ENCODE data around the gene RFTN1.
A peak's percentile ranks its signal among the peaks of the same experiment; 100 is the strongest.

RFTN1 gene

DNA sequence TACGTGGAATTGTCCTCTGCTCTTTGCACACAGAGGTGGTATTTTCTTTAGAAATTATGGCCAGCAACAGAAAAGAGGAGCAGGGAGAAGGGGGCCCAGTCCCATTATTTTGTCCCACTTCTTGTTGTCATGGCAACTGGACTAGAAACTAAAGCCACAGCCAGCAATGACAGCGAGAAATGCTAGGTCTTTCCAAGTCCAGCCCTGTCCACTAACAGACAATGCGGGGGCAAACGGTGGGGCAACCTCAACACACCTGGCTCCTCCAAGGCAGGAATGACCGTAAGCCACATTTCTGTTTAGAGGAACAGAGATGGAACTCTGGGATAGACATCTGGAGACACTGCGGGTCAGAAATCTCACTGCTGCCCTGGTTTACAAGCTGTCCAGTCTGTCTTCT is 107.3 kb downstream of the RFTN1 start:
- no peak for DNase-seq (ENCODE audit: low read depth)

DNA sequence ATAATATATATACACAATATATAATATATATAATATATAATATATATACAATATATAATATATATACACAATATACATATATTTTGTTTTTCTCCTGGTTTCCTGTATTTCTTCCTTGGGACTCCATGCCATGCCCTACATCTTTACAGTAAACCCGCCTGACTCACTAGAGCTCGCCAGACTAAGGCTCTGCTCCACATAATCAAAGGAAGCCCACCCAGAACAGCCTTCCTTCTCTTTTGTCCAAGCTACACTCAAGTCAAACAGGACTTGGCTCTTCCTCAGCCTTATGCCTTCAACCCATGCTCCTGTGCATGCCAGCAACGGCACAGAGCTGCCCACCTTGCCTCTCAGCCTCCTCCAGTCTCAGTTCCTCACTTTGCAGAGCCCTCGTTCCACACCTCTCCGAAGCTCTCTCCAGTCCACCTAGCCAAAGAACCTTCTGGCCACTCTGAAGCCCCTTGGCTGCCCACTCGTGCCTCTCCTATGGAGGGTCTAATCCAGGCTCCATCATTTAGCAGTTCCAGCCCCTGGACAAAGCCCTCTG is 109.1 kb downstream of the RFTN1 start:
- DNase-seq (ENCODE audit: low read depth) = no peak

DNA sequence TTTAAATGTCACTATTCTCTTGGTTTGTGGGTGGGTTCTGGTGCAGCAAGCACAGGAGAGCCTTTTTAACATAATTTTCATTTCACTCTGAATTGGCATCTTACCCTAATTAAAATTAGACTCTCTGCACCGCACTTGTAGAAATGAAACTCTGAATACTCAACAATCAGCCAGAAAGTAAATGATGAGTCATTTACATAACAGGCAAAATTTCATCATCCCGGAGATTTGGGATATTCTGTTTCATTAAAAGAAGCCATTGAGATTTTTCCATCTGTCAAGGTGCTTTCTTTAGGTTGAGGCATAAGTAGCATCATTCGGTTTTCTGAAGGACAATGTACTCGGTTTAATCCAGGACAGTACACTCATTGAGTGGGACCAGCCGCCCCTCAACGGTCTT is 111.0 kb downstream of the RFTN1 start:
- peak; percentile 47 for DNase-seq (ENCODE audit: low read depth)

DNA sequence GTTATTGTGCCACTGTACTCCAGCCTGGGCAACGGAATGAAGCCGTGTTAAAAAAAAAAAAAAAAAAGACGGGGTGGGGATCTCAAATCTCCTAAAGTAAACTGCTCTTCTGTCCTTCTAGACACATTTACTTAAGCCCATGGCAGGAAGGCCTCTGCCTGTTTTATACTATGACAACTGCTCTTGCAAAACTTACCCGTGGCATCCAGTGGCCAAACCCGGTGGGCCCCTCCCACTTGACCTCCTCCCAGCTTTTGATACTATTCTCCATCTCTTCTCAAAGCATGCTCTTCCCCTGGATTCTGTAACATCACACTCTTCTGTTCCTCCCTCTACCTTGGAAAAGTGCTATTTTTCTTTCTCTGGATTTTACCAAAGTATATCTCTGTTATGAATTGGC is 112.2 kb downstream of the RFTN1 start:
- DNase-seq (ENCODE audit: low read depth) = peak; percentile 51

DNA sequence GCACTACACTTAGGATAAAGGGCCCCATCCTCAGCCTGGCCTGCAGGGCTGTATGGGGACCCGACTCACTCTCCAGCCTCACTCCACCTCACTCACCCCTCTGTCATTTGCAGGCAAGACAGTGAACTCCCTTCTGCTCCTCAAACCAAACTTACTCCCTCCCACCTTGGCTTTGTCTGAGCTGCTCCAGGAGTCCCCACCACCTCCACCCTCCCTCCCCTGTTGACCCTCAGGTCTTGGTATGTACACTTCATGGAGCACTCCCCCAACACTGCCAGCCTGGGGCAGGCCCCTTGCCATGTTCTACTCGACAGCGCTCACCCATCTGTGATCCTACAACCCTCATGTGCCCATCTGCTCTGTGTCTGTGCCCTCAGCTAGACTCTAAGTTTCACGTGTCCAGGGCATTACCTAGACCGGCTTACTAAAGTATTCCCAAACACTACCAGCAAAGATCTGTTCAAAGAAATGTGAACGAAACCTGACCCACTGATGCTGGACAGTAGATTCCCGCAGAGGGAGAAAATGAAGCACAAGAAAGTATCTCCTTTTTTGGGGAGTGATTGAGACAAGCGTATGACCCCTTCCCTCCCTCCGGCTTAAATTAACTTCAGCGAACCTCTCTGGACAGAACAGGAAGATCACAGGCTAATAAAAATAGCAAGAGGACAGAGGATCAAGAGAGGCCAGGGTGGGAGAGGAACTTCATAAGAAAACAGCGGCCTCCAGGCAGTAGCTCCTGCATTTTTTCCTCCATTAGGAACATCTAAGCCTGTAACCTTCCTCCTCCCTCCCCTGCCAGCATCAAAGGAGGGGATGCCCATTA is 113.2 kb downstream of the RFTN1 start:
- DNase-seq (ENCODE audit: low read depth) = no peak

DNA sequence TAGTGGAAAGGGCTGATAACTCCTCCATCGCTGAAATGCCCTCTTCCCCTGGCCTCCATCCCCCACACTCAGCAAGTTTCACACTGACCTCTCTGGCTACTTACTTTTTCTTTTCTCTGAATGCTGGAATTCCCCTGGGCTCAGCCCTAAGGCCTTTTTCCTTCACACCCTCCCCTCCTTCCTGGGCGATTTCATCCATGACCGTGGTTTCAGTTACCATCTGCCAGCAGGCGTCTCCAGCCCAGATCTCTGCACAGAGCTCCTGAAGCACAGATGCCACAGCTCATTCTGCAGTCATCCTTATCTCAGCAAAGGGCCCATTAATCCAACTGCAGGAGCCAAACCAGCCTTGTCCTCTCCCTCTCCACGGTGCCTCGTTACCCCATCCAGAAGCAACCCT is 114.0 kb downstream of the RFTN1 start:
- peak; percentile 70 for DNase-seq (ENCODE audit: low read depth)

DNA sequence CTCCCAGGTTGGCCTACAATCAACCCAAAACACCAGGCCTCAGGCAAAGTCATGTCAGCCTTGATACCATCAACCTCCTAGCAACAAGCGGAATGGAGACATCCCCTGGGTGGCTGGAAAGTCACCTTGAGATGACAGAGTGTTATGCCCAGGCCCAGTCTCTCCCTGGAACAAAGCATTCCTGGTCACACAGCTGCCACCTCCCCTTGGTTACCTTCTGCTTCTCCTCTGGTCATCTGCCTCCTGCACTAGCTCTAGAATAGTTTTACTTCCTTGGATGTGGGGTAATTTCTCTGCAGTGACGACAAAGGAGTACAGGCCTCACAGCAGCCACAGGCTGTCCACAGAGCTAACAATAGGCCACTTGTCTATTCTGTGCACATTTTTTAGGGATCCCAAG is 114.9 kb downstream of the RFTN1 start:
- no peak for DNase-seq (ENCODE audit: low read depth)

DNA sequence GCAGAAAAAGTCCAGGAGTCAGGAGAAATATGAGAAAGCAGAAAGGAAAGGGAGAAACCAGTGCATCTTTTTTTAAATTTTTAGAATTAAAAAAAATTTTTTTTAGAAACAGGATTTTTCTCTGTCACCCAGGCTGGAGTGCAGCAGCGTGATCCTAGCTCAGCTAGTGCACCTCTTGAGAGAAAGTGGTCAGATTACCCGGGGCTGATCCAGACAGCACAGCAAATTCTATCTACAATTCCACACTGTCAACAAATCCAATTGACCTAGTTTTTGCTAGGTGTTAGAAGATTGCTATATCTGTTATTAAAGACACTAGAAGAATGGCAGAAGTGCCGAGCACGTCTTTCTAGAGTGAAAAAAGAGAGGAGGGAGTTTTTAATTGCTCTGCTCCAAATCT is 117.3 kb downstream of the RFTN1 start:
- no peak for DNase-seq (ENCODE audit: low read depth)

DNA sequence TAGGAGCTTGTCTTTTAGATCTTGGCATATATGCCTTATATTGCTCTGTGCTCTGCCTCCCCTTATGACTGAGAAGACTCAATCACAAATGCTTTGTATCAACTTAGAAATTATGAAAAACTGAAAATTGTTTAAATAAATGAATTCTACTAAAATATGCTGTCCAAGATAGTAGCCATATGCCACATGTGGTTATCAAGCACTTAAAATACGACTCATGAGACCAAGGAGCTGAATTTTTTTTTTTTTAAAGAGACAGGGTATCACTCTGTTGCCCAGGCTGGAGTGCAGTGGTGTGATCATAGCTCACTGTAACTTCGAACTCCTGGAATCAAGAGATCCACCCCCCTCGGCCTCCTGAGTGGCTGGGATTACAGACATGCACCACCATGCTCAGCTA is 118.3 kb downstream of the RFTN1 start:
- no peak for DNase-seq (ENCODE audit: low read depth)

DNA sequence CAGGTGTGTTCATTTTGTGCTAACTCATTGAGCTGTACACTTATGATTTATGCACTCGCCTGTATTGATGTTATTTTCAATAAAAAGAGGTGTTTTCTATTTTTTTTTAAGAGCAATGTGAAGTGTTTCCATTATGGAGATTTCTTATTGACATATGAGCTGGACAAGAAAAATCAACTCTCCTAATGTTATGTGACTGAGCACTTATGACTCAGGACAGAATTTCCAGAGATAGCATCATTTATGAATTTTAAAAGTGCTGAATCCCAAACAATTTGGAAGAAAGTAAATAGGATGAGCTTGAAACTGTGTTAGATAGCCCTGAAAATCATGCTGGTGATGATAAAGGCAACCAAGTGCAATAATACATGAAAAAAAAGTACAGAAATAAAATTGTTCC is 118.9 kb downstream of the RFTN1 start:
- DNase-seq (ENCODE audit: low read depth) = no peak

DNA sequence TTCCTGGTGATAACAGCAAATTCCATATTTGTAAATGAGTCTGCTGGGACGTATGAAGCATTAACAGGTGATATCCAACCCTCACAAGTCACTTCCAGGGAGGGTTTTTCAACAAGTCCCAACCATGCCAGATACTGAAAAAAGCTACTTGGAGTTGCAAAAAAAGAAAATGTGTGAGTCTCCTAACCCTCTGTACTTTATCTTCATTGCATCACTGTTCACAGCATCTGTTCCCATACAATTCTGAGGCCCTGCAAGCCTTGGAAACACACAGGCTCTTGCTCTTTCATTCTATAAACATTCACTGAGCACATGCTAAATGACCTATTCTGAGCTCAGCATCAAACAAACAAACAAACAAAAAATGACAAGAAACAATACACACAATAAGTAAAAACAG is 120.8 kb downstream of the RFTN1 start:
- peak; percentile 79 for DNase-seq (ENCODE audit: low read depth)

DNA sequence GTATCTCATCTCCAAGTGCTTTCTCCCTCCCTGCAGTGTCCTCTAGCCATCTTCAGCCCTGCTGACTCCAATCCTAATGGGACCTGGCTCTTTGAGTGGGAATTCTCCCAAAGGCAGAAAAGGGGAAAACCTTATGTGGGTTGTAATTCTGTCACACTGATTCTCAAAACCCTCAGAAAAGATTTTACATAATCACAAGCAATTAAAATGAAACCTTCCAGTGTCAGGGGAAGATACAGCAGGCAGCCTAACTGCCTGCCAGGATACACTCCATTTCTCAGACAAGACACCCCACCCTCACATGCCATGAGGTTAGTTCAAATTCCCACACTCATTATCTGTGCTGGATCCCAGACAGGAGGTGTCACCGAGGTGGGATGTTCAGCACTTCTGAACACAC is 121.4 kb downstream of the RFTN1 start:
- no peak for DNase-seq (ENCODE audit: low read depth)

DNA sequence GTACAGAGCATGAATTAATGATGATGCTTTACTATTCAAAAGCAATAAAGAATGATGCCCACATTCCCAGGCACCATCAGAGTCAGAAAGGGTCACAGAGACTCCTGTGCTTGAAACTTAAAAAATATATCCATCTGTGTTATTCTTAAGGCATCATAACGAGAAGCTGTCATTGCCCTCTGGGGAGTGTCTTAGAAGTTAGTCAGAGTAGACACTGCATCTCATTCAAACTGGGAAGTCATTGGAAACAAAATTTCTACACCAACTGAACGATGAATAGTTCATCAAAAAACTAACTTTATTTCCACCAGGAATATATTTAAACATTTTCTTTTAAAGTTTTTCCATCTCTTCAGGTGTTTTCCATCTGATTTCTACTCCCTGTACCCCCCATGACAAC is 122.9 kb downstream of the RFTN1 start:
- DNase-seq (ENCODE audit: low read depth) = no peak

DNA sequence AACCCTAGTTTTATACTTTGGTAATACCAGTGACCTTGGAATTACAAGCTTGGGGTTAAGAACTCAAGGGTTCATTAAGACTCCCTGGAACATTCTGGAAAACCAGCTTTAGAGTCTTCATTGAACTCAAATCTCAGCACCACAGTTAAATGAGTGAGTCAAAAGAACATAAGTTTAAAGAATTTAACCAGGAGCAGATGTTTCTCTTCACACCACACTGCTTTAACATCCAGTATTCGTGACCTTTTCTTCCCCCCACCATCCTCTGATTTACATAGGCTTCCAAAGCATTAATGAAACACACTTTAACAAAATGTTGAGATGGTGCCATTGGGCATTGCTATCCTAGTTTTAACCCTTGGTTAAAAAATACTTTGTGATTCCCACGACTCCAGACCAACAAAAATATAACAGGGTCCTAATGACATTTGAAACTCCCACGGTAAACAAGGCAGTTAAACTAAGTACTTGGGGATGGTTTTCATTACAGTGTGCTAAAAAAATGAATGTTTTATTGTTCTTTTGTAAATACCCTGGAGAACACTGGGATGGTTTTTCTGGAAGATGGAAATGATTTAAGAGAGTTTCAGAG is 124.6 kb downstream of the RFTN1 start:
- peak; percentile 93 for DNase-seq (ENCODE audit: low read depth)

DNA sequence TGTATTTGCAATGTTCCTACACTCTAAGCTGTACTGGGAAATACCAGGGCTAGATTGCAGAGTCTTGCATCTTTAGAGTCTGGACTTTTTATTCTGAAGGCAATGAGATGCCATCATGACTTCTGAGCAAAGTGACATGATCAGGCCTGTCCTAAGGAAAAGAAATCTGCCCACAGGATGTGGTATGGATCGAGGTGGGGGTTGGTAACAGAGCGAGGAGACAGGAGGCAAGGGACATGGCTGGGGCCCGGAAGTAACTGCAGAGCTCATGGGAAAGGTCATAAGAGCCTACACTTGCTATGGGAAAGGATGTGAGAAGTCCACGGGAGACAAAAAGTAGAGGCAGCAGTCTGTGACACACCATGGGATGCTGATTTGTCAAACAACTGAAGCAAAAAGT is 126.9 kb downstream of the RFTN1 start:
- DNase-seq (ENCODE audit: low read depth) = no peak

DNA sequence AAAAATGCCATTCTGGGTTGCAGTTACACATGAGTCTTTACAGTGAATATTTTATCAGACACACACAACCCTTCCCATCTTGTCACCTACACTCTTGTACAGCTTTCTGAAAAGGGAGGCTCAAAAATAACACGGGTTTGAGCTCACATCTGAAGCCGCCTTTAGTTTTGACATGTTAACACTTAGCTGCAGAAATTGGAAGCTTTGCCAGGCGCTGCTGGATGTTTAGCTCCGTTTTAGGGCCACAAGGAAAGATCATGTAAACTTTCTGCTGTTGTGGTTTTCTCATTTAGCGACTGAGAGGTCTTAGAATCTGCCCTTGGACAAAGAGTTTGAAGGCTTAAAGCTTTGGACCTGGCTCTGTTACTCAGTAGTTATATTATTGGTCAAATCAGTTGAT is 128.3 kb downstream of the RFTN1 start:
- DNase-seq (ENCODE audit: low read depth) = no peak

DNA sequence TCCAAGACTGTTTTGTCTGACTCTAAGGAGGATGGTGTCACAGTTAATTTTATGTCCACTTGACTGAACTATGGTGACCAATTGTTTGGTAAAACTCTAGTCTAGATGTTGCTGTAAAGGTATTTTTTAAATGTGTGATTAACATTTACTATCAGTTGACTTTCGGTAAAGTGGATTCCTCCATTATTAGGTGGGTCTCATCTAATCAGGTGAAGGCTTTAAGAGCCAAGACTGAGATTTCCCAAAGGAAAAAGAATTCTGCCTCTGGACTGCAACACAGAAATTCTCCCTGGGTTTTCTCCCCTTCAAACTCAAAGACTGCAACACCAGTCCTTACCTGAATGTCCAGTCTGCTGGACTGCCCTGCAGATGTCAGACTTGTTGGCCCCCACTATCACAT is 129.6 kb downstream of the RFTN1 start:
- DNase-seq (ENCODE audit: low read depth) = no peak

DNA sequence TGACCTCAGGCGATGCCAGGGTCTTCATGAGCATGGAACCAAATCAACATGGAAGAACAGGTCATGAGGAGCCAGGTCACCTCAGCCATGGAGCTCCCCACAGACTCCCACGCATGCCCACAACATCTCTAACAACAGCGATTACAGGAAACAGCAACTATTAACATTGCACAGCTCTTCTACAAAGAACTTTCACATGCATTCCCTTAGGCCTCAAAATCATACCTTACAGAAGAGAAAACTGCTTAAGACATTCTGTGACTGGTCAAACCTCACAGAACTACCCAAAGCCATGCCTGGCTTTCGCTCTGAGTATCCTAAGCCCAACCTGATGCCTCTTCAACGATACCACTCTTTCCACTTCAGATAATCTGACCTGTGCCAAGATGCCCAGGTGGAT is 130.7 kb downstream of the RFTN1 start:
- no peak for DNase-seq (ENCODE audit: low read depth)

DNA sequence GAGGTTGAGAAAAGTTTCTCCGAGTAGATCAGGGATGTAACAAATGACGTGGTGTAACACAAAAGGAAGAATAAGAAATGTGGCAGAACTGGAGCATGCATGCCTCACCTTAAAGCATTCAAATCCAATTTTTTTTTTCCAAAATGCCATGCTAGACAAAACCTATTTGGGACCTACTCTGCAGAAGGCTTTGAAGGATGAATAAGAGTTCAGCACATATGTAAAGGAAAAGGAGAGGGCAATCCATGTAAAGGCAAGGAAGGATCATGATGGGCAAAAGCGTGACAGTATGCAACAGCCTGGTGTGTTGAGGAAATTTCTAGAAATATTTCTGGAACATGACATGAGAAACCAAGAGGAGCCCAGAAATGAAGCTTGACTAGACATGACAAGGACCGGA is 132.1 kb downstream of the RFTN1 start:
- DNase-seq (ENCODE audit: low read depth) = no peak

DNA sequence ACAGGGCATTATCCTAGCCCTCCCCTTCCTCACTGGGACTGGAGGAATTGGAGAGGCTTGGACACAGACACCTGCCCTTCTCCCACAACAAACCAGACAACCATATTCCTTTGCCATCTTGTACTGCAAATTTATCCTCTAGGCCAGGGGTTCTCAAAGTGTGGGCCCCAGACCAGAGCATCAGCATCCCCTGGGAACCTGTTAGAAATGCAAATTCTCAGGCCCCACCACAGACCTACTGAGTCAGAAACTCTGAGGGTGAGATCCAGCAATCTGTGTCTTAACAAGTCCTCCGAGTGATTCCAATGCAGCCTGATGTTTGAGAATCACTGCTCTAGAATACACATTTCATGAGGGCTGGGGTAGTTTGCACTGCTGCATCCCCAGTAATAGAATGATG is 133.1 kb downstream of the RFTN1 start:
- DNase-seq (ENCODE audit: low read depth) = no peak

DNA sequence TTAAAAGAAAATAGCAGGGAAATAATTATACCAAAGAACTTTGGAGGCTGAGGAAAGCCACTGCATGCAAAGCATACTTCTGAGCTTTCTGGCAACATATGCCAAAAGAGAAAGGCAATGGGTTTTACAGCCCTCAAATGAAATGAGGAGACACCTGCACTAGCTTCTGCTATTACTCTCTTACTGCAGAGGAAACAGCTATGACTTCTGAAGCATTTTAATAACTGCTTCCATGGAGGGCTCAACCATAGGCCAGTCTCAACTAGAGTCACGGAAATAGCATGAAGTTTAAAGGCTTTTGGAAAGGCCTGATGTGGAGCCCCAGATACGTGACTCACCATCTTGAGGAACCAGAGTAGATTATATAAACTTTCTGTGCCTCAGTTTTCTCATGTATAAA is 133.7 kb downstream of the RFTN1 start:
- DNase-seq (ENCODE audit: low read depth) = no peak

DNA sequence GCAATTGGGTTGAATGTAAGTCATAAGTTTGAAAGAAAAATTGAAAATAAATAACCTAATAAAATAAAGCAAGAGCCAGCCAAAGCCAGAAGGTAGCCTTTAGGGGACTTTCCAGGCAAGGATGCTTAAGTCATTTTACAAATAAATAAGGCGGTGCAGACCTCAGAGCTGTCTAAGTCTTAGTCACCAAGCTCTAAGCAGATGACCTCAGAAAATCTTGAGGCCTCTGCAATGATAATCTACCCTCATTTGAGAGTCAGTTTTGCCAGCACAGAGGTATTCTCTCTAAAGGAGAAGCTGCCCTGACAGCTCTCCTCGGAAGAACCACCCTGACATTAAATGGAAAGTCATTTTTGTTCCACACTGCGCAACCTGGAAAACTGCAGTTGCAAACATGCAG is 134.6 kb downstream of the RFTN1 start:
- no peak for DNase-seq (ENCODE audit: low read depth)

DNA sequence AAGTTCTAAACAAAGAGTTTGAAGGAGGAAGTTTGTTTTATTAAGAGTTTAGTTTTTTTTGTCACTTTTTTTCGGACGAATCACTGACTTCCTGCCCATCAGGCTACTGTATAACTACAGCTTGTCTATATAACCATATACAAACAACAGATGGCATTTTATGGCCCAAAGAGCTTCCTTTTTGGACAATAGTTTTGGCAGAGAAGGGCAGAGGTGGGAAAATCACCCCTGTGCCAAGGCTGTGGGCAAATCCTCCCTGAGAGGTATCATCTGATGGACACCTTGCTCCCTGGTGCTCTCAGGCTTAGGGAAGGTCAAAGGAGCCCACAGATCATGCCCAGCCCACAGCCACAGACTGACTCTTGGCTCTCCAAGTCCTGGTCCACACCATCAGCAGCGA is 135.1 kb downstream of the RFTN1 start:
- no peak for DNase-seq (ENCODE audit: low read depth)

DNA sequence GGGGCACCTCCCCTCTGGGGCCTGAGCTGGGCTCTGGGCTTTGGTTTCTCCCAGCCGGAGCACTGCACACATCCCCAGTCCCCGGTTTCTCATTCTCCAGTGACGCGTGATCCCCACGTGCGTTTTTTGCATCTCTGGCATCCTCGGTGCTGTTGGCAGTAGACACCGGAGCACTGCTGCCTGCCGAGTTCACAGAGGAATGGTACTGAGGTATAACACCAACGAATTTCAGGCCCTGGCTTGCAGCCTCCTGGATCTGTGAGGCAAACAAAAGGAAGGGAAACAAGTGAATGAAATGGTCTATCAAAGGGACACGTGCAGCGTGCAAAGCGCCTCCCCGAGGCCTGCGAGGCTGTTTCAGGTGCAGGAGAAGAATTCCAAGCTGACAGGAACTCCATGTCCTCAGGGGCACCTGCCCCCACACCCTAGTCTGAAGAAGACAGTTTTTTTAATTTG is 135.6 kb downstream of the RFTN1 start:
- no peak for DNase-seq (ENCODE audit: low read depth)
